Thyroid gland (tissue), 4 donors: ENCODE data around the gene PAPLN. TPM values are rescaled to one million over a fixed set of nuclear protein-coding genes. Genes with fewer than 3 reads are reported as not detected.

Experiments
- DNase-seq, 2 donors: peaks; one replicate each; pipeline ENCODE4 v3.0.0-alpha.2; 2019
- H3K27ac ChIP-seq, 3 donors: fragments of 200-600 bp; sonication (generic); 1 replicate in 2 of 3; 2 replicates in 1 of 3; pipeline ENCODE4 v1.5.1; 2016 to 2019; ENCODE audit warnings: mild to moderate bottlenecking in 1 of 3, moderate library complexity in 1 of 3
- H3K27me3 ChIP-seq: fragments of 200-600 bp; sonication (generic); one replicate; pipeline ENCODE4 v1.5.1; 2019
- H3K36me3 ChIP-seq, 2 donors: fragments of 200-600 bp; sonication (generic); one replicate each; pipeline ENCODE4 v1.5.1; 2016 to 2019
- H3K4me1 ChIP-seq, 2 donors: fragments of 200-600 bp; sonication (generic); one replicate each; pipeline ENCODE4 v1.5.1; 2017 to 2019
- H3K4me3 ChIP-seq, 3 donors: fragments of 200-600 bp; sonication (generic); replicated peaks in 1 of 3; 1 replicate in 2 of 3; 2 replicates in 1 of 3; pipeline ENCODE4 v1.5.1; 2016; ENCODE audit warnings: mild to moderate bottlenecking in 1 of 3
- H3K9me3 ChIP-seq: fragments of 200-600 bp; sonication (generic); one replicate; pipeline ENCODE4 v1.5.1; 2017
- POLR2A ChIP-seq, 2 donors: fragments of 450-650 bp; IDR thresholded peaks; one replicate each; pipeline ENCODE4 v1.6.1; 2017; ENCODE audit warnings: antibody characterized with exemption in 2 of 2, mild to moderate bottlenecking in 2 of 2, moderate library complexity in 1 of 2
- WGBS, 2 donors: methylation state at CpG; one replicate each; pipeline ENCODE4 v1.1.5; 2017; 5-methylcytosine and 5-hydroxymethylcytosine counted together
- intact Hi-C: fragments of 100-400 bp; cut with DNase I; formaldehyde crosslinking; loops from one replicate; pipeline ENCODE4 v1.15.1; 2023
- total RNA-seq, 4 donors: library from RNA; depleted of rRNA; stranded (reverse); fragments of >200 nt; gene quantifications; one replicate each; pipeline ENCODE4 v1.2.3, GENCODE V29; 2016
- TF ChIP-seq, protein P1 (sequence below), 6 experiments: fragments of 200-600 bp in 3 of 6; fragments of 450-650 bp in 3 of 6; sonication (generic) in 3 of 6; IDR thresholded peaks; one replicate each; pipeline ENCODE4 v1.5.1; 2016 to 2019; ENCODE audit warnings: antibody characterized with exemption in 6 of 6, mild to moderate bottlenecking in 2 of 6, inconsistent platforms in 1 of 6, moderate library complexity in 1 of 6

The PAPLN gene
- total RNA-seq, 4 donors from 2014 or later = 23.2 to 82.8 (median 48.4) TPM

DNA sequence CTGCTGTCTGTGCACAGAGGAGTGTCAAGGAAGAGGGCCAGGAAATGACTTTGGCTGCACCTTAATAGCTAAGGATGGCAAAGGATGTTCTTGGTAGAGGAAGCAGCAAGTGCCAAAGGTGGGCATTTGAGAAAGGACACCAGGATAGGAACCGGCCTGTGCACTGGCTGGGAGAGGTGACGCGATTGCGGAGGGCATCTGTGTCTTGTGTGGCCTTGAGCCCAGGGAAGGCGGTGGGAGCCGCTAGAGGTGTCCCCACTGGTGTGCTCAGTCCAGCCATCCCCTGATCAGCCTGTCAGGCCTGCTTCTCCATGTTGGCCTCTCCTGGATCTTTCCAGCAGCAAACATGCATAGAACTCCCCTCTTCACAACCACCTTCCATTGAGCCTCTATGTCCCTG lies 30.2 kb downstream of the PAPLN start:
- whole genome bisulfite sequencing, 2 donors = 94 to 97% methylated on average over 6 of the region's 6 CpGs
- H3K4me3 ChIP-seq = no peak overlapping the region
- peaks cover 8 to 15% of the 10 kb centered on the region in 2 donors for H3K4me1 ChIP-seq
- H3K36me3 ChIP-seq = peaks cover 0 to 15% of the 10 kb centered on the region in 2 donors
- no peaks in the 10 kb centered on the region for H3K9me3 ChIP-seq
- intact Hi-C loops = no loop called here
- DNase-seq = no peak
- H3K27me3 ChIP-seq = no peaks in the 10 kb centered on the region
- no peak overlapping the region for H3K27ac ChIP-seq
- no peak for TF ChIP-seq POLR2A (IDR thresholded peaks at IDR 0.05)
- TF ChIP-seq, protein P1, sequence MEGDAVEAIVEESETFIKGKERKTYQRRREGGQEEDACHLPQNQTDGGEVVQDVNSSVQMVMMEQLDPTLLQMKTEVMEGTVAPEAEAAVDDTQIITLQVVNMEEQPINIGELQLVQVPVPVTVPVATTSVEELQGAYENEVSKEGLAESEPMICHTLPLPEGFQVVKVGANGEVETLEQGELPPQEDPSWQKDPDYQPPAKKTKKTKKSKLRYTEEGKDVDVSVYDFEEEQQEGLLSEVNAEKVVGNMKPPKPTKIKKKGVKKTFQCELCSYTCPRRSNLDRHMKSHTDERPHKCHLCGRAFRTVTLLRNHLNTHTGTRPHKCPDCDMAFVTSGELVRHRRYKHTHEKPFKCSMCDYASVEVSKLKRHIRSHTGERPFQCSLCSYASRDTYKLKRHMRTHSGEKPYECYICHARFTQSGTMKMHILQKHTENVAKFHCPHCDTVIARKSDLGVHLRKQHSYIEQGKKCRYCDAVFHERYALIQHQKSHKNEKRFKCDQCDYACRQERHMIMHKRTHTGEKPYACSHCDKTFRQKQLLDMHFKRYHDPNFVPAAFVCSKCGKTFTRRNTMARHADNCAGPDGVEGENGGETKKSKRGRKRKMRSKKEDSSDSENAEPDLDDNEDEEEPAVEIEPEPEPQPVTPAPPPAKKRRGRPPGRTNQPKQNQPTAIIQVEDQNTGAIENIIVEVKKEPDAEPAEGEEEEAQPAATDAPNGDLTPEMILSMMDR (IDR thresholded peaks at IDR 0.05) = no peak

DNA sequence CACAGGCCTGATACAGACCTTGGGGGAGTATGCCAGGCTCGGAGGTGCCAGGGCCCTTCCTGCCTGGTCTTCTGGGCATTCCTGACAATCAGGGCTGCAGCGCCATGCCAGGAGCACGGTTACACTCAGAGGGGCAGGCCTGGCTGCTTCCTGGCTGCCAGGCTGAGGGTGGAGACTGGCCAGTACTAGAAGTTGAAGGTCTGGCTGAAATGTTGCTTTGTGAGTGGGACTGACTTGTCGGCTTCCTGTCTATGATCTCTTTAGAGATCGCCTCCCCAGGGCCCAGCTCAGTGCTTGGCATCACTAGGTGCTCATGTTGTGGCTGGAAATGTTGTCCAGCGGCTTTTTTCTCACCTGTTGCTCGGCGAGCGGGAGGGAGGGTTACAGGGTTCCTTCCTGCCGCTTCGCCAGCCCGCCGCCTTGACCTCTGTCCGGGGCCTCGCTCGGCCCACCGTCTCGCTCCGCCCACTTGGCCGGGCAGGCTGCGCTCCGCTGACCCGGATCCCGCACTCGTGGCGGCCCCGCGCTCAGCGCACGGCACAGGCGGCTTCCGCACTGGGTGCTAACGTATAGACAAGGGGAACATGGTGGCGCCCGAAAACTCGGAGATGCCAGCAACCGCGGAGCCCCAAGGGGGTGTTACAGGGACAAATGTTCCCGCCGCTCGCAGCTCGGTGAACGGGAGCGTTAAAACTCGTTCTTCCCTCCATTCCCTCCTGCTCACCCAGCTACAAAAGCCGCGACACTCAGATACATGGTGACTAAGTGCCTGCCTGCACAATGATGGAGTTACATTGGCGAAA lies 32.6 kb downstream of the PAPLN start:
- intact Hi-C loops = no loop called here

DNA sequence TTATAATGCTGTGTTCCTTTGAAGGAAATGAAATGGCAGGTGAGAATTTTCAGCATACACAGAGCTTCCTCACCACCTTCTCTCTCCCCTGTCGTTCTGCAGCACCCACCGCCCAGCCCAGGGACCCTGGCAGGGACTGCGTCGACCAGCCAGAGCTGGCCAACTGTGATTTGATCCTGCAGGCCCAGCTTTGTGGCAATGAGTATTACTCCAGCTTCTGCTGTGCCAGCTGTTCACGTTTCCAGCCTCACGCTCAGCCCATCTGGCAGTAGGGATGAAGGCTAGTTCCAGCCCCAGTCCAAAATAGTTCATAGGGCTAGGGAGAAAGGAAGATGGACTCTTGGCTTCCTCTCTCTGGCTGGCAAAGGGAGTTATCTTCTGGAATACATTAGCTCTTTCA lies 35.1 kb downstream of the PAPLN start:
- Histone ChIP-seq H3K36me3 (peaks cover 18 to 22% of the 10 kb centered on the region in 2 donors), H3K4me1 (peaks cover 8 to 15% of the 10 kb centered on the region in 2 donors), H3K9me3 (no peaks in the 10 kb centered on the region), H3K27ac (no peak overlapping the region), H3K27me3 (no peaks in the 10 kb centered on the region), H3K4me3 (no peak overlapping the region)
- TF ChIP-seq, protein P1 (IDR thresholded peaks at IDR 0.05) = no peak
- no peak for TF ChIP-seq POLR2A (IDR thresholded peaks at IDR 0.05)
- WGBS, 2 donors = 83 to 86% methylated on average over 6 of the region's 6 CpGs
- DNase-seq = no peak
- intact Hi-C loops = no loop called here

More for the DNA sequence above, 32.6 kb downstream of the PAPLN start:
- Histone ChIP-seq H3K27ac (peak overlapping the region; percentile 57 to 75 (median 73)), H3K9me3 (no peaks in the 10 kb centered on the region), H3K27me3 (no peaks in the 10 kb centered on the region), H3K4me1 (peaks cover 8 to 15% of the 10 kb centered on the region in 2 donors), H3K36me3 (peaks cover 13 to 18% of the 10 kb centered on the region in 2 donors), H3K4me3 (peak overlapping the region in 1 of 3 donors; percentile 23)
- WGBS, 2 donors = 12 to 22% methylated on average over 10 to 44 of the region's 48 CpGs
- DNase-seq = peak; percentile 81 to 86
- TF ChIP-seq POLR2A (IDR thresholded peaks at IDR 0.05) = peak in 1 of 2 donors; percentile 53
- TF ChIP-seq, protein P1 (IDR thresholded peaks at IDR 0.05) = no peak

DNA sequence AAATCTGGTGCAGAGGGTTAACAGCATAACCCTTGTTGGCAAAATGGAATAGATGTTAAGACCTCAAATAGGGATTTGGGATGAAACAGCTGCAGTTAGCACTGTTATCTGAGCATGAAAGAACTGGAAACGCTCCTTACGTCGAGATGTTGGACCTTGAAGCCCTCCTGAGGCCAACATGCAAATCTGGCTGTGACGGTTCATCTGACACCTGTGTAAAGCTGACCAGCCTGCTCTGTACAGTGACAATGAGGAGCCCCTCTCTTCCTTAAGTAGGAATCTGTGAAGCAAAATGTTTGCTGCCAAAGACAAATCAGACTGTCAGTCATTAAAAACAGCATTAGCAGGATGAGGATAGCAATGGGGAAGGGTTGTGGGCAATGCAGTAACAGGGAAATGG lies 36.5 kb downstream of the PAPLN start:
- Histone ChIP-seq H3K27ac (no peak overlapping the region), H3K27me3 (no peaks in the 10 kb centered on the region), H3K4me3 (no peak overlapping the region), H3K36me3 (peaks cover 14 to 25% of the 10 kb centered on the region in 2 donors), H3K9me3 (no peaks in the 10 kb centered on the region), H3K4me1 (peaks cover 8 to 15% of the 10 kb centered on the region in 2 donors)
- intact Hi-C loops = no loop called here
- no peak for DNase-seq
- no peak for TF ChIP-seq POLR2A (IDR thresholded peaks at IDR 0.05)
- TF ChIP-seq, protein P1 (IDR thresholded peaks at IDR 0.05) = no peak
- WGBS, 2 donors = 80 to 96% methylated on average over 4 of the region's 4 CpGs

DNA sequence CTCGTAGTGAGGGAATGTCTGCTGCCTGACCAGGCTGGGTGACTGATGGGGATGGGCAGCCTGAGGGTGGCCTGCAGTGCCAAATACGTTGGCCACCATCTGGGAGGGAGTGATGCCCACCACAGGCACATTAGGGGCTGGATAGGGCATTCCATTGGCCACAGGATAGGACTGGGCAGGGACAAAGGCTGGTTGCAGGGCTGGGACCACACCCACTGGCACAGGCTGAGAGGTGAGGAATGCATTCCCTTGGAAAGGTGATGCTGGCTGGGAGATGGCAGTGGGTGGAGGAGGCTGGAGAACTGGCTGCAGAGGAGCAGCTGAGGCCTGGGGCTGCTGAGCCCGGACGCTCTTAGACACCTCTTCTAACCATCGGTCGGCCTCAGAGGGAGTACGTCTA lies 39.5 kb downstream of the PAPLN start:
- no peak overlapping the region for H3K27ac ChIP-seq
- H3K4me1 ChIP-seq = no peaks in the 10 kb centered on the region
- TF ChIP-seq, protein P1 (IDR thresholded peaks at IDR 0.05) = no peak
- TF ChIP-seq POLR2A (IDR thresholded peaks at IDR 0.05) = no peak
- intact Hi-C loops = no loop called here
- no peaks in the 10 kb centered on the region for H3K27me3 ChIP-seq
- no peak for DNase-seq
- H3K9me3 ChIP-seq = no peaks in the 10 kb centered on the region
- no peak overlapping the region for H3K4me3 ChIP-seq
- peaks cover 21 to 36% of the 10 kb centered on the region in 2 donors for H3K36me3 ChIP-seq
- 97 to 98% methylated on average over 5 to 7 of the region's 7 CpGs for WGBS, 2 donors
